CD14-positive monocyte (primary cell): ENCODE measurements around the gene KIAA0232. TPM values are rescaled to one million over a fixed set of nuclear protein-coding genes. Genes with fewer than 3 reads are reported as not detected.
A peak's percentile ranks its signal among the peaks of the same experiment; 100 is the strongest.

Source experiments
- DNase-seq, 3 donors: peaks; one replicate each; pipeline ENCODE4 v3.0.0-alpha.2; 2011 to 2022
- H2AFZ ChIP-seq: 2 replicates; pipeline ENCODE4 v1.6.0; 2012; ENCODE audit warnings: mild to moderate bottlenecking, low read depth, low read length, inconsistent platforms; ENCODE audit not compliant: insufficient read depth, poor library complexity, severe bottlenecking
- H3K27ac ChIP-seq, 2 donors: 1 replicate in 1 of 2; 2 replicates in 1 of 2; pipeline ENCODE4 v1.5.1; 2012 to 2013; ENCODE audit warnings: low read length in 2 of 2, control low read depth in 1 of 2, inconsistent platforms in 1 of 2, low read depth in 1 of 2, mild to moderate bottlenecking in 1 of 2
- H3K27me3 ChIP-seq, 2 donors: one replicate each; pipeline versions ENCODE4 v1.6.0 to v1.6.1; 2011 to 2013; ENCODE audit warnings: low read length in 2 of 2; ENCODE audit not compliant: control insufficient read depth in 2 of 2, insufficient read depth in 2 of 2
- H3K36me3 ChIP-seq, 2 donors: replicated peaks in 1 of 2; 1 replicate in 1 of 2; 2 replicates in 1 of 2; pipeline versions ENCODE4 v1.5.1 to v1.6.1; 2012 to 2013; ENCODE audit warnings: low read length in 2 of 2, control low read depth in 1 of 2, inconsistent platforms in 1 of 2, mild to moderate bottlenecking in 1 of 2; ENCODE audit not compliant: insufficient read depth in 2 of 2, control insufficient read depth in 1 of 2
- H3K4me1 ChIP-seq, 2 donors: 1 replicate in 1 of 2; 2 replicates in 1 of 2; pipeline versions ENCODE4 v1.5.1 to v1.6.1; 2012 to 2013; ENCODE audit warnings: low read length in 2 of 2, control low read depth in 1 of 2, inconsistent platforms in 1 of 2, mild to moderate bottlenecking in 1 of 2, moderate library complexity in 1 of 2; ENCODE audit not compliant: insufficient read depth in 2 of 2, control insufficient read depth in 1 of 2
- H3K4me2 ChIP-seq: replicated peaks from 2 replicates; pipeline ENCODE3; 2012; ENCODE audit warnings: low read length, moderate library complexity, mild to moderate bottlenecking; ENCODE audit not compliant: poor library complexity, severe bottlenecking; ENCODE audit errors: extremely low read depth
- H3K4me3 ChIP-seq, 3 experiments: fragments of 200-600 bp in 1 of 3; sonication (generic) in 1 of 3; replicated peaks in 1 of 3; 1 replicate in 2 of 3; 2 replicates in 1 of 3; pipeline ENCODE4 v1.5.1; 2011 to 2013; ENCODE audit warnings: low read length in 3 of 3, mild to moderate bottlenecking in 3 of 3, control low read depth in 2 of 3, low read depth in 2 of 3, inconsistent platforms in 1 of 3, moderate library complexity in 1 of 3
- H3K79me2 ChIP-seq: 2 replicates; pipeline ENCODE4 v1.6.0; 2012; ENCODE audit warnings: mild to moderate bottlenecking, control low read depth, inconsistent platforms, low read length, moderate library complexity; ENCODE audit not compliant: insufficient read depth
- H3K9ac ChIP-seq: 2 replicates; pipeline ENCODE4 v1.6.0; 2017; ENCODE audit warnings: low read length, mild to moderate bottlenecking; ENCODE audit not compliant: insufficient read depth, poor library complexity, severe bottlenecking
- H3K9me3 ChIP-seq, 2 donors: replicated peaks in 1 of 2; 1 replicate in 1 of 2; 2 replicates in 1 of 2; pipeline versions ENCODE4 v1.5.1 to v1.6.1; 2012 to 2013; ENCODE audit warnings: low read length in 2 of 2, control low read depth in 1 of 2; ENCODE audit not compliant: control insufficient read depth in 1 of 2, insufficient read depth in 1 of 2
- H4K20me1 ChIP-seq: 2 replicates; pipeline ENCODE4 v1.6.0; 2012; ENCODE audit warnings: mild to moderate bottlenecking, low read length, control low read depth, moderate library complexity; ENCODE audit not compliant: insufficient read depth
- H3K27ac Mint-ChIP-seq, 7 donors: one replicate each; pipeline ENCODE4 v1.8.0; 2020; ENCODE audit warnings: mild to moderate bottlenecking in 7 of 7, mixed read lengths in 7 of 7, moderate library complexity in 6 of 7, inconsistent platforms in 2 of 7
- H3K27me3 Mint-ChIP-seq, 3 donors: one replicate each; pipeline ENCODE4 v1.8.0; 2021 to 2022; ENCODE audit warnings: low read depth in 3 of 3, mild to moderate bottlenecking in 3 of 3, mixed read lengths in 3 of 3, moderate library complexity in 3 of 3, inconsistent platforms in 1 of 3
- H3K36me3 Mint-ChIP-seq, 2 donors: one replicate each; pipeline ENCODE4 v1.8.0; 2020; ENCODE audit warnings: mixed read lengths in 2 of 2, inconsistent platforms in 1 of 2, mild to moderate bottlenecking in 1 of 2
- H3K4me1 Mint-ChIP-seq: one replicate; pipeline ENCODE4 v1.8.0; 2020; ENCODE audit warnings: mild to moderate bottlenecking, mixed read lengths
- H3K4me3 Mint-ChIP-seq, 2 donors: one replicate each; pipeline ENCODE4 v1.8.0; 2020; ENCODE audit warnings: mild to moderate bottlenecking in 2 of 2, mixed read lengths in 2 of 2, moderate library complexity in 1 of 2
- H3K9me3 Mint-ChIP-seq, 7 donors: one replicate each; pipeline ENCODE4 v1.8.0; 2020 to 2022; ENCODE audit warnings: mixed read lengths in 7 of 7, mild to moderate bottlenecking in 6 of 7, moderate library complexity in 6 of 7, inconsistent platforms in 2 of 7
- WGBS: methylation state at CpG from one replicate; pipeline ENCODE4 v1.1.5; 2013; ENCODE audit warnings: missing lambda C conversion rate; ENCODE audit not compliant: insufficient coverage; 5-methylcytosine and 5-hydroxymethylcytosine counted together
- intact Hi-C, 2 donors: fragments of 100-400 bp; cut with micrococcal nuclease; formaldehyde crosslinking; loops; one replicate each; pipeline versions ENCODE4 v1.15.0 to v1.15.1; 2023
- polyA plus RNA-seq, 3 donors: library from polyadenylated mRNA; depleted of rRNA in 1 of 3; unstranded in 2 of 3; stranded (reverse) in 1 of 3; fragments of 300-500 nt in 2 of 3; fragments of >200 nt in 1 of 3; fragmentation: Illumina TruSeq in 2 of 3; gene quantifications; 1 replicate in 2 of 3; 2 replicates in 1 of 3; pipeline ENCODE4 v1.2.3, GENCODE V29; 2012 to 2021
- TF ChIP-seq, protein P1 (sequence below): fragments of 200-600 bp; IDR thresholded peaks from one replicate; pipeline ENCODE4 v1.8.0; 2022; ENCODE audit warnings: antibody characterized with exemption, mild to moderate bottlenecking

KIAA0232 gene
- polyA plus RNA-seq, 3 donors, result 12.3 to 27.3 (median 20.6) TPM

DNA sequence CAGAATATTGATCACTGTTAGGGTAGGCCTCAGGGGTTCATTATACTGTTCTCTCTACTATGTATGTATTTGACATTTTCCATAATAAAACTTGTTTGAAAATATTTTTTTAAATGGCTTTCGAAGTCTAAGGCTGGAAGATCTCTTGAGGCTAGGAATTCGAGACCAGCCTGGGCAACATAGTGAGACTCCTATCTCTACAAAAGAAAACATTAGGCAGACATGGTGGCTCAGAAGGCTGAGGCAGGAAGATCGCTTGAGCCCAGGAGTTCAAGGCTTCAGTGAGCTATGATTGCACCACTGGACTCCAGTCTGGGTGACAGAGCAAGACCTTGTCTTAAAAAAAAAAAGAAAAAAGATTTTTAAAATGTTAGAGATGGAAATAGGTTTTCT, 111.6 kb downstream of the KIAA0232 start:
- H3K9ac ChIP-seq, result no peak overlapping the region
- Mint-ChIP-seq H3K36me3 (peaks cover 8% of the 10 kb centered on the region in 2 donors), H3K27ac (peak overlapping the region; percentile 94 to 99 (median 97)), H3K4me1 (peaks cover 54% of the 10 kb centered on the region), H3K9me3 (peaks cover 8 to 33% (median 27%) of the 10 kb centered on the region in 7 donors), H3K27me3 (peaks cover 0 to 1% (median under 1%) of the 10 kb centered on the region in 3 donors), H3K4me3 (no peak overlapping the region)
- no peaks in the 10 kb centered on the region for H3K27me3 ChIP-seq
- H3K4me3 ChIP-seq, result no peak overlapping the region
- peaks cover 50 to 55% of the 10 kb centered on the region in 2 donors for H3K4me1 ChIP-seq
- DNase-seq, result no peak
- H3K9me3 ChIP-seq, result peaks cover 9 to 28% of the 10 kb centered on the region in 2 donors
- H3K36me3 ChIP-seq, result no peaks in the 10 kb centered on the region
- intact Hi-C loops, result loop anchor here in 1 of 2 donors (5.0 kb wide), 1 partner anchor 48 kb away; no protein-coding TSS in a partner anchor
- 75% methylated on average over 1 of the region's 3 CpGs for WGBS
- TF ChIP-seq, protein P1, sequence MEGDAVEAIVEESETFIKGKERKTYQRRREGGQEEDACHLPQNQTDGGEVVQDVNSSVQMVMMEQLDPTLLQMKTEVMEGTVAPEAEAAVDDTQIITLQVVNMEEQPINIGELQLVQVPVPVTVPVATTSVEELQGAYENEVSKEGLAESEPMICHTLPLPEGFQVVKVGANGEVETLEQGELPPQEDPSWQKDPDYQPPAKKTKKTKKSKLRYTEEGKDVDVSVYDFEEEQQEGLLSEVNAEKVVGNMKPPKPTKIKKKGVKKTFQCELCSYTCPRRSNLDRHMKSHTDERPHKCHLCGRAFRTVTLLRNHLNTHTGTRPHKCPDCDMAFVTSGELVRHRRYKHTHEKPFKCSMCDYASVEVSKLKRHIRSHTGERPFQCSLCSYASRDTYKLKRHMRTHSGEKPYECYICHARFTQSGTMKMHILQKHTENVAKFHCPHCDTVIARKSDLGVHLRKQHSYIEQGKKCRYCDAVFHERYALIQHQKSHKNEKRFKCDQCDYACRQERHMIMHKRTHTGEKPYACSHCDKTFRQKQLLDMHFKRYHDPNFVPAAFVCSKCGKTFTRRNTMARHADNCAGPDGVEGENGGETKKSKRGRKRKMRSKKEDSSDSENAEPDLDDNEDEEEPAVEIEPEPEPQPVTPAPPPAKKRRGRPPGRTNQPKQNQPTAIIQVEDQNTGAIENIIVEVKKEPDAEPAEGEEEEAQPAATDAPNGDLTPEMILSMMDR, result no peak
- peak overlapping the region; percentile 0 for H3K4me2 ChIP-seq
- no peaks in the 10 kb centered on the region for H3K79me2 ChIP-seq
- H3K27ac ChIP-seq, result peak overlapping the region in 1 of 2 donors; percentile 88
- H4K20me1 ChIP-seq, result no peaks in the 10 kb centered on the region
- H2AFZ ChIP-seq, result no peak overlapping the region

DNA sequence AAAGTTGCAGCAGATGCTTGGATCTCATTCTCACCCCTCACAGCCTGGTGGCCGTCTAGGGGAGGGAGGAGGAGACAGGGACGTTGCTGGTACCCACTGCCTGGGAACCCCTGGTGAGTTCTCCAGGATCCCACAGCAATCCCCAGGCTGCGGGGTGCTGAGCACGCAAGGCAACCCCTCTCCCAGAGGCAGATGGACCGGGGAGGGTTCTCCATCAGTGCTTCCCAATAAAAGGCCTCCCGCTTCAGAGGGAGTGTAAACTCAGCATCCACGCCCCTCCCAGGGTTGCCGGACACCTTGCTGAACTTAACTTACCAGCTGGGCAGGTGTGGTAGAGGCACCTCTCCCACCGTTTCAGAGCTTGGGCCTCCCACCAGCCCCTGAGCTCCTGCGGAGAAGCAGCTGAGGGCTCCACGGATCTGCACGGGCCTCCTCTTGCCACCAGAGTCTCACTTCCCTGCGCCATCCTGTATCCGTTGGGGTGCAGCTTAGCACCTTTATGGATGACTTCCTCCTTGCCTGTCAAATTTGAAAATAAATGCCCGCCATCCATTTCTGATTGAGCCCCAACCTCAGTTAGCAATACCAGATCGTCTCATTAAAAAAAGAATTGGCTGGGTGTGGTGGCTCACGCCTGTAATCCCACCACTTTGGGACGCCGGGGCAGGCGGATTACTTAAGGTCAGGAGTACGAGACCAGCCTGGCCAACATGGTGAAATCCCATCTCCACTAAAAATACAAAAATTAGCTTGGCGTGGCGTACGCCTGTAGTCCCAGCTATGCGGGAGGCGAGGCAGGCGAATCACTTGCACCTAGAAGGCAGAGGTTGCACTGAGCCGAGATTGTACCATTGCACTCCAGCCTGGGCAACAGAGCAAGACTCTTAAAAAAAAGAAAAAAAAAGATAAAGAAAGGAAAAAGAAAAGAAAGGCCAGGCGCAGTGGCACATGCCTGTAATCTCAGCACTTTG, 112.3 kb downstream of the KIAA0232 start:
- no peaks in the 10 kb centered on the region for H4K20me1 ChIP-seq
- TF ChIP-seq, protein P1, result no peak
- H3K27ac ChIP-seq, result peak overlapping the region in 1 of 2 donors; percentile 88
- H3K79me2 ChIP-seq, result no peaks in the 10 kb centered on the region
- 77% methylated on average over 22 of the region's 29 CpGs for WGBS
- no peak overlapping the region for H2AFZ ChIP-seq
- DNase-seq, result no peak
- H3K4me1 Mint-ChIP-seq, result peaks cover 56% of the 10 kb centered on the region
- H3K4me1 ChIP-seq, result peaks cover 47 to 48% of the 10 kb centered on the region in 2 donors
- H3K36me3 Mint-ChIP-seq, result peaks cover 7 to 8% of the 10 kb centered on the region in 2 donors
- intact Hi-C loops, result loop anchor here in 1 of 2 donors (5.0 kb wide), 1 partner anchor 47 kb away; no protein-coding TSS in a partner anchor
- peaks cover 0 to 1% (median 0%) of the 10 kb centered on the region in 3 donors for H3K27me3 Mint-ChIP-seq
- H3K27me3 ChIP-seq, result no peaks in the 10 kb centered on the region
- H3K9me3 ChIP-seq, result peaks cover 9 to 21% of the 10 kb centered on the region in 2 donors
- H3K27ac Mint-ChIP-seq, result peak overlapping the region in 6 of 7 donors; percentile 20 to 97 (median 40)
- no peak overlapping the region for H3K4me2 ChIP-seq
- H3K4me3 Mint-ChIP-seq, result no peak overlapping the region
- no peak overlapping the region for H3K4me3 ChIP-seq
- no peak overlapping the region for H3K9ac ChIP-seq
- H3K9me3 Mint-ChIP-seq, result peaks cover 8 to 30% (median 26%) of the 10 kb centered on the region in 7 donors
- H3K36me3 ChIP-seq, result no peaks in the 10 kb centered on the region
